ENCODE data around the gene SLC2A9.

The SLC2A9 gene

GRCh38 chr4:10041036-10041435 lies 19.7 kb upstream of the SLC2A9 start:
- DNase-seq, result no peak

DNA sequence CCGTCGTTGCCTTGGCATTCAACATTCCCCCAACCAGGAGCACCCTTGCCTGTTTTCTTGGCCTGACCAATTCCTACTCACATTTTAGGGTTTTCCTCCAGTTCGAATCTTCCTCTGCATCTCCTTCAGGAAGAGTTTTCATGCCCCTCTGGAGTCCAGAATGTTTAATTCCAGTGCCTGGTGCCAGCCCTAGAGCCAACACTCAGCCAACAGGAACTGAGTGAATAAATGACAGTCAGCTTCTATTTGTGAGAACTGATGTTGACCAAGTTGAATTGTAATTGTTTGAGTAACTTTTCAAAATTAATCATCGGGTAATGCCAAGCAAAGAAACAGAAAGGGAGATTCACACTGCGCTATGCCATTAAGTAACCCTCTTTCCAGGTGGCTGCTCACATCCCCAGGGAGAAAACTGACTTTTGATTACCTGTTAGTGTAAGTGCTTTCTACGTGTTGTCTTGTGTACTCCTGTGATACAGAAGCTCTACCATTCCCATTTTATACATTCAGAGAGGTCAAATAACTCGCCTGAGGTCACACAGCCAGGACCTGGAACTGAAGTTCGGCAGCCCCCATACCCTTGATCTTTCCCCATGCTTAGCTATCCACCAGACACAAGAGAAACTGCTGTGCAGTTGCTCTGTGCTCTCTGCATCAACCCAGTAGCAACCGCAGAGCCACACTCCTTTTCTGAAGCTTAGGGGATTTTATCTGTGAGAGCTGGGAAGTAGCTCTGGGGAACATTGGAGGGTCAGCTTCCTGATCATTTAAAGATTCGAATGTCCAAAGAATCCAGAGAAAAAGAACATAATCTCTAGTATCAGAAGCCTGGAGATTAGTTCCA lies 19.0 kb upstream of the SLC2A9 start:
- DNase-seq, result no peak

DNA sequence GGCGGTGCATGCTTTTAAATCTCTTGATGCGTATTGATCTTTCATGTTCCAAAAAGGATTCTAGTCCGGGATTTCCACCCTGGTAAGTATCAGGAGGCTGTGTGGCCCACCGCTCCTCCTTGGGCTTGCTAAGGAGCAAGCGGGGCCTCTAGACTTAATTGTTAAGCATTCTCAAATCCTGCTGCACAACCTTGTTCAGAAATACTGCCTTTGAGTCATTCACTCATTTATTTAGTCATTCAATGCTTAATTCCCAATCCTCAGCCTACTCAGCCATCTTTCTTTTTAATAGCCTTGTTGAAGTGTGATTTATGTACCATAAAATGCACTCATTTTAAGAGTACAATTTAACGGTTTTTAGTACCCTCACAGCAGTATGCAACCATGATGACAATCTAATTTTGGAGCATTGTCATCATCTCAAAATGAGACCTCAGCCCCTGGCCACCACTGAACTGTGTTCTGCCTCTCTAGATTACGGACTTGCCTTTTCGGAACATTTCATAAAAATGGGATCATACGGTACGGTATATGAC lies 15.6 kb upstream of the SLC2A9 start:
- DNase-seq, result no peak

DNA sequence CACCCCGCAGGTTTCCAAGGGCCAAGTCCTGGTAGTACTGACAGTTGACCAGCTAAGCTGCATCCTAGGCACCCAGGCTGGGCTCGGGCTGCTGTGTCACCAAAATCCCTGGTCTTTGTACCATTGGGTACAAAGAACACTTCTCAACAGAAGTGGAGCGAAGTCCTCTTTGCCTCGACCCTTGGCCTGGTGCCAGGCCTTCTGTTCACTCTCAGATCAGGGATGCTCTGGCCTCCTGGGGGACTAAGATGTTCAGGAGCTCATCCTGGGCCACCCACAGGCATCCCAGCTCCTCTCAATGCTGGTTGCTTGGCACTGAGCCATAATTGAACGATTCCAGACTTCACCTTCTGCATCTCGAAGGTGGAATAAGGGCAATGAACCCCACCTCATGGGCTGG lies 13.8 kb upstream of the SLC2A9 start:
- no peak for DNase-seq

DNA sequence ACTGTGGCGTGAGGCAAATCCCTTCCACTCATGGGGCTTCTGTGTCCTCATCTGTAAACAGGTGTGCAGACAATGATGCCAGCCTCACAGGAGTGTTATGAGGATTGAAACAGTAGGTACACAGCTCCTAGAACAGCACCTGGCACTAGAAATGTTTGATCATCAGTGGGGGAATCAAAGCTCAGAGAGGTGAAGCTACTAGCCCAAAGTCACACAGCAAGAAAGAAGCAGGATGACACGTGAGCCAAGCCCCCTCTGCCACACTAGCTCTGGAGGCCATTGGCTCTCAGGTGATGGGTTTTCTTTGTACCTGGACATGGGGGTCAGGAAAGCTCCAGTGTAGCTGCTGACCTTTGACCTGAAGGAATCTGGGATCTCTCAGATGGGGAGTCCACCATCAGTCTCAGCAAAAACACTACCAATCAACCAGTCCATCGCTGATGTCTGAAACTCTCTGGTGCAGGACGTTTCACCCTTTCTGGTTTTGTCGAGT lies 13.4 kb upstream of the SLC2A9 start:
- DNase-seq, result no peak

DNA sequence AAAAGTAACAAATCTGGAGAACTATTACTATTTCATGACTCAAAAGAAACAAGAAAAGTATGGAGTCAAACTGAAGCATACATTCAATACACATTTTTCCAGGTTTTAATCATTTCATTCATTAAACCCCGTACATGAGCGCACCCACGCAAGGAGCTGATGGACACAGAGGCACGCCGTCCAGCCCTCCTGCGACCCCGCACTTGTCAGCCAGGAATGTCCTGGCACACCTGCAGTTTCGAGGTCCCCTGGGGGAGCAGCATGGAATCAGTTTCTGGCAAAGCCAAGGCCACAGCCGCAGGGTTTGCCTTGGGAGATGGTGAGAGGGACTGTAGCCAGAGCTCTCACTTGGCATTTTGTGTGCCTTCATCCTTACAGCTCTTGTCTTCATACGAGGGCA lies 12.8 kb upstream of the SLC2A9 start:
- DNase-seq, result no peak

DNA sequence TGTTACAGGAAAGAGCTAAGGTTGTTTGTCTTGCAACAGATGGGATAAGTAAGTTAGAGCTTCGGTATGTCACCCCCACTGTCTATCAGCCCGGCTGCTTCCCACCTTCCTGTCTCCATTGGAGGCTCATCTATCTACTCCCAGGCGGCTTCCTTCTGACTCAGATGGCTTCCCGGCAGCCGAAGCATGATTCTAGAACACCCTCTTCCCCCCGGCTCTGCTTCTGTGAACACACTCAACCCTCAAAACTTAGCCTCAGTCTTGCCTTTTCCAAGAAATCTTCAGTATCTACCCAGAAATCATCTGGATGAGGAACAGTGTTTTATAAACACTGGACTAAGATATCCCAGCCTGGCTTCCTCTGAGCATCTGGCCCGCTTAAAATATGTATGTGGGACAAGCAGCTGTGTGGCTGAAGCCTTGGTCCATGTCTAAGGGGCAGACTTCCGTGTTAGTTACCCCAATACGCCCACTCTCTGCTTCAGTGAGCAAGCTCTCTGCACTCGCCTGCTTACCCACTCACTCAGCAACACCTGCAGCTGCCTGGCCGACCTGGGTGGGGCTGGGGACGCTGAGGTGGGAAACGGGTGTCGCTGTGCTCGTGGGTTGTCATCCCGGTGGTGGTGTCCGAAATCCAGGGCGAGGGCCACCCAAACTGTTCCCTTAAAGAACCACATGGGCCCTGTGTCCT lies 12.0 kb upstream of the SLC2A9 start:
- no peak for DNase-seq

GRCh38 chr4:10032625-10033024 lies 11.3 kb upstream of the SLC2A9 start:
- DNase-seq, result no peak

DNA sequence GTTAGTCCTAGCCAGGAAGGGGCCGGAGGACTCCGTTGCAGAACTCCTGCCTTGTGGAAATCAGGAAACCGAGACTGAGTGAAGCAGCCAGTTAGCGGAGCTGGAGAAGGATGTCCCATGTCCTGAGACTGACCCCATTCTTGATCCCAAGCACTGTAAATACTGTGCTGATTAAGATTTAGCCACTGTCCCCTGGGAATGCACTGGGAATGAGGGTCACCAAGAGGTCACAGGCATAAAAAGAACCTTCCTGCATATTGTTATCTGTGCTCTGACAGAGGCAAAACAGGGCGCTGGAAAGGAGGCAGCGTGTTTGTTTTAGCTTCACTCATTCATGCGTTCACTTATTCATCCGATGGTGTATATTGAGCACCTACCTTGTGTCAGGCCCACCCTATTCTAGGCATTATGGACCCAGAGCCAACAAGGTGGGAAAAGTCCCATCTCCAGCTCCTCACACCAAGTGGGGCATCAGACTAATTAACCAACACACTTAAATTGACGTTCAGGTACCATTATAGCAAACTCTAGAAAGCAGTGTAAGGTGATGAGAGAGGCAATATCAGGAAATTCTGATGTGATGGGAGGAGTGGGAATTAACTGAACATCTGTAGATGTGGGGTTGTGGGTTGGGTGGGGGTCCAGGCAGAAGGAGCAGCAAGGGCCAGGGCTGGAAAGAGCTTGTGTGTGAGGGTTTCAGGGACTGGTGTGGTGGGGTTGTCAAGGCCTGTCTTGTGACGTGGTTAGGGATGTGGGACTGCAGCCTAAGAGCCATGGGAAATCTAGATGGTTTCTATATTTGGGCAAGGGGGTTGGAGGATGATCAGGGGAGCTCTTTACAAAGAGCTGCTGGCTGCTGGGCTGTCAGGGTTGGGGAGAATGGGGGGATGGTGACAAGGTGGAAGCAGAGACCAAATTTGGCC lies 10.6 kb upstream of the SLC2A9 start:
- DNase-seq, result no peak

- DNase-seq, result no peak
Measured at GRCh38 chr4:10030972-10031667, 9.8 kb upstream of the SLC2A9 start.

DNA sequence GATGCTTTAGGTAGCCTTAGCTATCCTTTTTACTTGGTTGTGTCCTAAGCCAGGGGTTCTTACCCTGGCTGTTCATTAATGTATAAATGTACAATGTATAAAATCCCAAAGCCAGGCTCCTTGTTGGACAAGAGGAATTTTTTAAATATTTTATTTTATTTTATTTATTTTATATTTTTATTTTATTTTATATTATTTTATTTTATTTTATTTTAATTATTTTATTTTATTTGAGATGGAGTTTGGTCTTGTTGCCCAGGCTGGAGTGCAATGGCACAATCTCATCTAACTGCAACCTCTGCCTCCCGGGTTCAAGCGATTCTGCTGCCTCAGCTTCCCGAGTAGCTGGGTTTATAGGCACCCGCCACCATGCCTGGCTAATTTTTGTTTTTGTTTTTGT lies 8.1 kb upstream of the SLC2A9 start:
- DNase-seq, result no peak

- no peak for DNase-seq
Measured at GRCh38 chr4:10028910-10029309, 7.6 kb upstream of the SLC2A9 start.

DNA sequence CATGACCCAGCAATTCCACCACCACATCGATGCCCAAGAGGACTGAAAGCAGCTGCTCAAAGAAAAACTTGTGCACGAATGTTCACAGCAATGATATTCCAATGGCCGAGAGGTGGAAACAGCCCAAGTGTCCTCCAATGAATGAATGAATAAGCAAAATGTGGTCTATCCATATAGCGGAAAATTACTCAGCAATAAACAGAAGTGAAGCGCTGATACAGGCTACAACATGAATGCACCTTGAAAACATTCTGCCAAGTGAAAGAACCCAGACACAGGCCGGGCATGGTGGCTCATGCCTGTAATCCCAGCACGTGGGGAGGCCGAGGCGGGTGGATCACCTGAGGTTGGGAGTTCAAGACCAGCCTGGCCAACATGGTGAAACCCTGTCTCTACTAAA lies 5.2 kb upstream of the SLC2A9 start:
- no peak for DNase-seq

GRCh38 chr4:10025230-10025806 lies 4.0 kb upstream of the SLC2A9 start:
- DNase-seq, result no peak

DNA sequence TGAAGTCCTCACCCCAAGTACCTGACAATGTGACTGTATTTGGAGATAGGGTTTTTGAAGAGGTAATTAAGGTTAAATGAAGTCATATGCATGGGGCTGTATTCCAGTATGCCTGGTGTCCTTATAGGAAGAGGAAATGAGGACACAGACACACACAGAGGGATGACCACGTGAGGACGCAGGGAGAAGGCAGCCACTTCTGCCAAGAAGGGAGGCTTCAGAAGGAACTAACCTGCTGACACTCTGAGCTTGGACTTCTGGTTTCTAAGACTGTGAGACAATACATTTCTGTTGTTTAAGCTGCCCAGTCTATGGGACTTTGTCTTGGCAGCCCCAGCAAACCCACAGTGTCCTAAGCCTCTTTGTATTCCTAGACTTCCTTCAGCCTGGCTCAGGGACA lies 3.0 kb upstream of the SLC2A9 start:
- DNase-seq, result no peak

DNA sequence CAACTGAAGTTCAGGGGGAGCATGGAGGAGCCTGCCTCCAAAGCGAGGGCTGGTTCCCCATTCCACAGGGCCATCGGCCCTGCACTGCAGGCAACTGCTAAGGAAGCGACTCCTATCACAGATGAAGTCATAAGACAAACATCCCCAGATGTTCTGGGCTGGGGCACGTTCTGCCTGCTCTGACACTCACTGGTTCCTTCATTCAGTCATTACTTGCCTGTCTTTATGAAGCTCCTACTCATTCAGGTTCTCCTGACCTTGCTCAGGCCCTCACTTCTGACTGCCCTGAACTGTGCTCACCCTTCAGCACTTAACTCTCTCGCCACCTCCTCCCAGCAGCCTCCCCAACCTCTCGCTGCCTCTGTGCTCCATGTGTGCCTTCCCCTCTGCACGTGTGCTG lies 2.5 kb upstream of the SLC2A9 start:
- no peak for DNase-seq

GRCh38 chr4:10023050-10023419 lies 1.7 kb upstream of the SLC2A9 start:
- no peak for DNase-seq

- DNase-seq, result no peak
Measured at GRCh38 chr4:10022346-10023049, 1.2 kb upstream of the SLC2A9 start.

DNA sequence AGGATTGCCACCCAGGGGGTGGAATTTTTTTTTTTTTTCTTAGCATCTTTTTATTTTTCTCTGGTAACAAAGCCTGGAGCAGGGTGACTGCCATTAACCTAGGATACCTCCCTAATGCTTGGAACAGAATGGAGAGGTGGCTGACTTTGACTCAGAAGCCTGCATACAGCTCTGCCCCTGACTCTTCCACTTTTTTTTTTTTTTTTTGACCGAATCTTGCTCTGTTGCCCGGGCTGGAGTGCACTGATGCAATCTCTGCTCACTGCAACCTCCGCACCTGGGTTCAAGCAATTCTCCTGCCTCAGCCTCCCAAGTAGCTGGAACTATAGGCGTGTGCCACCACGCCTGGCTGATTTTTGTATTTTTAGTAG lies 341 bp upstream of the SLC2A9 start:
- no peak for DNase-seq

DNA sequence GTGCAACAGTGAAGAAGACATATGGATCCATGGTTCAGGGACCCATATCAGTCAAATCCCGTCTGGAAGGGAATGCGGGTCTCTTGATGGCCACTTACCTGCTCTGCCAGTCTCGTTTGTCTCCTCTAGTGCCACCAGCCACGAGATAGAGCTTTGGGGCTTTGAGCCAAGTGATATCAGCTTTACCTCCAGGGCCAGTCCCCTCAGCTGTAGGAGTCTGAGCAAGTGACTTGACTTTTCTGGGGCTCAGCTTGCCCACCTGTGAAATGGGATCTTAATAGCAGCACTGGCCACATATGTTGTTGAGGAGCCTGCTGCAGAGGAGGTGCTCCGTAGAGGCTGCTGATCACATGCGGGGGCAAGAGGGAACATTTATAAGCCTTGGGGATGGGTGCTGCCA lies 1.2 kb downstream of the SLC2A9 start:
- no peak for DNase-seq

- no peak for DNase-seq
Measured at GRCh38 chr4:10019521-10020051, 1.7 kb downstream of the SLC2A9 start.

Measured in activated CD4-positive, alpha-beta T cell treated with anti-CD3 and anti-CD28 coated beads, Interleukin-2, amount 50 U/mL, for 4 hours (primary cell).